ENCODE measurements around the gene TPM1. TPM values are rescaled to one million over a fixed set of nuclear protein-coding genes. Genes with fewer than 3 reads are reported as not detected.

Gene TPM1
- total and polyA plus RNA-seq, 10 of the 15 experiments (the other 5 are each of a cell fraction or from before 2014, with no cell fraction given): 0.43 to 10.0 (median 2.4) TPM

- no peak for TF ChIP-seq DPF2 (IDR thresholded peaks at IDR 0.05)
- no peak for TF ChIP-seq SMAD1 (IDR thresholded peaks at IDR 0.05; ENCODE audit: low read depth, partially characterized antibody)
- no peak for TF ChIP-seq SIX5 (IDR thresholded peaks at IDR 0.05; ENCODE audit: low read depth, low read length, severe bottlenecking)
Observed at GRCh38 chr15:63008333-63009049, 34.1 kb upstream of the TPM1 start (continued).

DNA sequence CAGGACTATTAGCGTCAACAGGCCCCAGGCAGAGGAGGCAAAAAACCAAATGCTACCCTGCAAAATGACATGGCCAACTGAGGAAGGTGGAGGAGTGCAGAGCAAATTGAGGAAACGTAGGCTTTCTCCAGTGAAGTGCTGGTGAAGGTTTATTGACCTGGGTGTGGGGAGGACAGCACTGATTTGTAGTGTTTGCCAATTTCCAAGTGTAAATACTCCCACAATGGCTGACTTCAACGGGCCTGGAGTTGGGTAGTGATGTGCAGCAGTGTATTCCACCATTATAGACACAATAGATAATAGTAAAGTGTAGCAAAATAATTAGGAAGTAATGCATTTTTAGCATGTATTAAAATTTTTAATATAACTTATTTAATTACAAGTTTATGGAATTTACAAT lies 32.2 kb upstream of the TPM1 start:
- no peaks in the 10 kb centered on the region for H4K20me1 ChIP-seq (ENCODE audit: control insufficient read depth, insufficient read depth)
- no peak overlapping the region for H3K9ac ChIP-seq (ENCODE audit: control insufficient read depth, insufficient read depth, low read length)
- POLR2A ChIA-PET: no interaction called here
- in situ Hi-C loops (cut with MboI): no loop called here
- H3K27me3 ChIP-seq (replicated peaks in 1 of 2; ENCODE audit: control insufficient read depth in 2 of 2, insufficient read depth in 2 of 2, low read length in 1 of 2): no peaks in the 10 kb centered on the region; a peak in 2 of 4 replicates
- SMC1A ChIA-PET (ENCODE audit: uncharacterized antibody, unreplicated experiment): no interaction called here
- intact Hi-C loops (cut with micrococcal nuclease; ENCODE audit: unreplicated experiment): no loop called here
- DNase-seq (ENCODE audit: low read depth, low spot score) (no peak), ATAC-seq (no peak), FAIRE-seq (no peak)
- H2AFZ ChIP-seq (ENCODE audit: control insufficient read depth, low read depth, low read length): no peak overlapping the region
- TF ChIP-seq SKIL (IDR thresholded peaks at IDR 0.05; ENCODE audit: low read depth, poor library complexity, severe bottlenecking) (no peak), STAT1 (conservative IDR thresholded peaks at IDR 0.05) (no peak), KDM1A (IDR thresholded peaks at IDR 0.05; ENCODE audit: borderline replicate concordance) (no peak), TCF3 (IDR thresholded peaks at IDR 0.05; ENCODE audit: borderline replicate concordance, insufficient read depth, low read depth, low read length) (no peak), CBX3 (IDR thresholded peaks at IDR 0.05; ENCODE audit: borderline replicate concordance, low read depth) (no peak), ZNF592 (IDR thresholded peaks at IDR 0.05) (no peak)
- TF ChIP-seq, protein P1, sequence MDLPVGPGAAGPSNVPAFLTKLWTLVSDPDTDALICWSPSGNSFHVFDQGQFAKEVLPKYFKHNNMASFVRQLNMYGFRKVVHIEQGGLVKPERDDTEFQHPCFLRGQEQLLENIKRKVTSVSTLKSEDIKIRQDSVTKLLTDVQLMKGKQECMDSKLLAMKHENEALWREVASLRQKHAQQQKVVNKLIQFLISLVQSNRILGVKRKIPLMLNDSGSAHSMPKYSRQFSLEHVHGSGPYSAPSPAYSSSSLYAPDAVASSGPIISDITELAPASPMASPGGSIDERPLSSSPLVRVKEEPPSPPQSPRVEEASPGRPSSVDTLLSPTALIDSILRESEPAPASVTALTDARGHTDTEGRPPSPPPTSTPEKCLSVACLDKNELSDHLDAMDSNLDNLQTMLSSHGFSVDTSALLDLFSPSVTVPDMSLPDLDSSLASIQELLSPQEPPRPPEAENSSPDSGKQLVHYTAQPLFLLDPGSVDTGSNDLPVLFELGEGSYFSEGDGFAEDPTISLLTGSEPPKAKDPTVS (IDR thresholded peaks at IDR 0.05; ENCODE audit: low read depth, low read length): no peak
- RAD21 ChIA-PET (ENCODE audit: unreplicated experiment): no interaction called here
- H3K4me3 ChIP-seq: no peak overlapping the region
- BruUV-seq (replicated peaks): no TSS peak
- H3K79me2 ChIP-seq (ENCODE audit: control insufficient read depth, insufficient read depth, low read length): no peaks in the 10 kb centered on the region
- H3K9me3 ChIP-seq (replicated peaks; ENCODE audit: control insufficient read depth, insufficient read depth, low read length): no peaks in the 10 kb centered on the region
- H3K4me2 ChIP-seq (ENCODE audit: control insufficient read depth, insufficient read depth): no peak overlapping the region
- WGBS (ENCODE audit: insufficient coverage, insufficient replicate concordance, low lambda C conversion rate, missing lambda C conversion rate): 13% methylated on average over 3 of the region's 3 CpGs
- no peaks in the 10 kb centered on the region for H3K4me1 ChIP-seq (ENCODE audit: control insufficient read depth, insufficient read depth, low read length)
- H3K36me3 ChIP-seq (ENCODE audit: control insufficient read depth in 2 of 2, insufficient read depth in 2 of 2, low read length in 1 of 2): no peaks in the 10 kb centered on the region
- CTCF ChIA-PET: interaction anchor here (1.5 kb wide), 1 partner anchor 37 kb away, joined by 5 read pairs; no protein-coding TSS in a partner anchor
- H3K27ac ChIP-seq (ENCODE audit: control insufficient read depth, insufficient read depth): no peak overlapping the region

All from GM12878 (cell line).